Neural progenitor cell (in vitro differentiated cells): ENCODE results near the gene TMPRSS9.
"Not testable (repeated sequence)": the region's sequence is repeated elsewhere in the genome, so short reads cannot be mapped to it uniquely, and the experiment has no call there.

Source experiments
- EZH2 ChIP-seq: fragments of 200-600 bp; sonication (generic); IDR thresholded peaks from 2 replicates; pipeline ENCODE4 v1.6.1; 2017; ENCODE audit warnings: antibody characterized with exemption, mild to moderate bottlenecking, moderate library complexity
- TF ChIP-seq, protein P1 (sequence below): fragments of 200-600 bp; sonication (generic); IDR thresholded peaks from 2 replicates; pipeline ENCODE4 v1.5.1; 2017; ENCODE audit warnings: antibody characterized with exemption, mild to moderate bottlenecking

DNA sequence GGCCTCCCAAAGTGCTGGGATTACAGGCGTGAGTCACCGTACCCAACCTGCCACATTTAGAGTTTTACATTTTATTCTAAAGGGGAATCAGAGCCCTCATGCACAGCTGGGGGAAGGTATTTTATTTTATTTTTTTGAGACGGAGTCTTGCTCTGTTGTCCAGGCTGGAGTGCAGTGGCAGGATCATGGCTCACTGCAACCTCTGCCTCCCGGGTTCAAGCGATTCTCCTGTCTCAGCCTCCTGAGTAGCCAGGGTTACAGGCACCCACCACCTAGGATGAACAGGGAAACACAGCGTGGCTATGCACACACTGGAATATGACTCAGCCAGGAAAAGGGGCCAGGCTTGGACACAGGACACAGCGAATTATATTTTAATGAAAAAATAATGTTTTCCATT is 37.1 kb downstream of the TMPRSS9 start:
- TF ChIP-seq, protein P1, sequence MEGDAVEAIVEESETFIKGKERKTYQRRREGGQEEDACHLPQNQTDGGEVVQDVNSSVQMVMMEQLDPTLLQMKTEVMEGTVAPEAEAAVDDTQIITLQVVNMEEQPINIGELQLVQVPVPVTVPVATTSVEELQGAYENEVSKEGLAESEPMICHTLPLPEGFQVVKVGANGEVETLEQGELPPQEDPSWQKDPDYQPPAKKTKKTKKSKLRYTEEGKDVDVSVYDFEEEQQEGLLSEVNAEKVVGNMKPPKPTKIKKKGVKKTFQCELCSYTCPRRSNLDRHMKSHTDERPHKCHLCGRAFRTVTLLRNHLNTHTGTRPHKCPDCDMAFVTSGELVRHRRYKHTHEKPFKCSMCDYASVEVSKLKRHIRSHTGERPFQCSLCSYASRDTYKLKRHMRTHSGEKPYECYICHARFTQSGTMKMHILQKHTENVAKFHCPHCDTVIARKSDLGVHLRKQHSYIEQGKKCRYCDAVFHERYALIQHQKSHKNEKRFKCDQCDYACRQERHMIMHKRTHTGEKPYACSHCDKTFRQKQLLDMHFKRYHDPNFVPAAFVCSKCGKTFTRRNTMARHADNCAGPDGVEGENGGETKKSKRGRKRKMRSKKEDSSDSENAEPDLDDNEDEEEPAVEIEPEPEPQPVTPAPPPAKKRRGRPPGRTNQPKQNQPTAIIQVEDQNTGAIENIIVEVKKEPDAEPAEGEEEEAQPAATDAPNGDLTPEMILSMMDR, result not testable (repeated sequence)
- TF ChIP-seq EZH2, result not testable (repeated sequence)
